ENCODE results near the gene B3GLCT.
"Not testable (repeated sequence)": the region's sequence is repeated elsewhere in the genome, so short reads cannot be mapped to it uniquely, and the experiment has no call there.

B3GLCT gene

DNA sequence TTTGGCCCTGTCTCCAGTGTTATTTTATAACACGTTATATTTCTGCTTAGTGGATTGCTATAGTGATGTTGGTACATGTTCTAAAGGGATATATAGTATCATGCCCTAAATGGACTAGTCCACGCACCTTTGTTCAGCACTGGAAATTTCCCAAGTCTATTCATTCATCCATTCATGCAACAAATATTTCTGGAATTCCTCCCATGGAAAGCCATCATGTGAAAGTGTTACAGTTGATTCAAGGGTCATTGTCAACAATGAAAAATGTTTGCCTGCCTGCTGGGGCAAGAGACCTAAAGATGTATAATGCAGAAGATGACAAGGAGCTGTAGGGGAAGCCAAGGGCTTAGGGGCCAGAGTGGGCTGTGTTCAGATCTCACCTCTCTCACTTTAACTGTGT lies 27.2 kb upstream of the B3GLCT start:
- no peak overlapping the region for H3K27ac ChIP-seq
- no peak overlapping the region for H3K9ac ChIP-seq
- no peaks in the 10 kb centered on the region for H3K36me3 ChIP-seq (ENCODE audit: control insufficient read depth, insufficient read depth, low read length)
- no peak overlapping the region for H2AFZ ChIP-seq
- no peaks in the 10 kb centered on the region for H3K9me3 ChIP-seq (ENCODE audit: control insufficient read depth, low read length)
- no peak for TF ChIP-seq CTCF (IDR thresholded peaks at IDR 0.05)
- no peak overlapping the region for H3K4me3 ChIP-seq (ENCODE audit: low read depth, low read length)
- H3K4me1 ChIP-seq: peaks cover 3% of the 10 kb centered on the region
- no peaks in the 10 kb centered on the region for H3K79me2 ChIP-seq
- H3K27me3 ChIP-seq (ENCODE audit: control insufficient read depth, insufficient read depth, low read length): no peaks in the 10 kb centered on the region
- H3K4me2 ChIP-seq (ENCODE audit: low read length): no peak overlapping the region

DNA sequence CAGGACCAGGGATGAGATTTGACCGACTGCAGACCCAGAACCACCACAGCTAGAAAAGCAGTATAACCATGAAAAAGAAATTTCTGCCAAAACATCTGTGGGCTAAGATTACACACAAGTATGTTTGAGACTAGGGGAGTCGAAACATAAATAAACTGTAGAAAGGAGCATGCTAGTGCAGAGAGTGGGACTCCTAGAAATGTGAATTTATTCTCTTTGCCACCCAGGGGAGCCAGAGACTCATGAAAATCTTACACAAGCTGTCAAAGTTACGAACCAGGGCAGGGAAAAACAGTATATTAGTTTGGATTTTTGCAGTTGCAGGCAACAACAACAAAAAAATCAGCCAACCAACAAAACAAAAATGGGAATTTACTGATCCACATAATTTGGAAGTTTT lies 25.8 kb upstream of the B3GLCT start:
- H3K36me3 ChIP-seq (ENCODE audit: control insufficient read depth, insufficient read depth, low read length): no peaks in the 10 kb centered on the region
- peaks cover 3% of the 10 kb centered on the region for H3K4me1 ChIP-seq
- H3K9me3 ChIP-seq (ENCODE audit: control insufficient read depth, low read length): no peaks in the 10 kb centered on the region
- H3K4me2 ChIP-seq (ENCODE audit: low read length): no peak overlapping the region
- H3K27me3 ChIP-seq (ENCODE audit: control insufficient read depth, insufficient read depth, low read length): no peaks in the 10 kb centered on the region
- H2AFZ ChIP-seq: no peak overlapping the region
- H3K4me3 ChIP-seq (ENCODE audit: low read depth, low read length): no peak overlapping the region
- TF ChIP-seq CTCF (IDR thresholded peaks at IDR 0.05): no peak
- H3K79me2 ChIP-seq: no peaks in the 10 kb centered on the region
- H3K27ac ChIP-seq: no peak overlapping the region
- no peak overlapping the region for H3K9ac ChIP-seq

GRCh38 chr13:31175847-31176532 lies 23.8 kb upstream of the B3GLCT start:
- H3K27ac ChIP-seq: no peak overlapping the region
- H3K4me1 ChIP-seq: peaks cover 3% of the 10 kb centered on the region
- no peaks in the 10 kb centered on the region for H3K9me3 ChIP-seq (ENCODE audit: control insufficient read depth, low read length)
- no peak overlapping the region for H3K4me3 ChIP-seq (ENCODE audit: low read depth, low read length)
- H3K36me3 ChIP-seq (ENCODE audit: control insufficient read depth, insufficient read depth, low read length): no peaks in the 10 kb centered on the region
- no peak overlapping the region for H3K4me2 ChIP-seq (ENCODE audit: low read length)
- no peaks in the 10 kb centered on the region for H3K79me2 ChIP-seq
- no peak overlapping the region for H3K9ac ChIP-seq
- H3K27me3 ChIP-seq (ENCODE audit: control insufficient read depth, insufficient read depth, low read length): no peaks in the 10 kb centered on the region
- TF ChIP-seq CTCF (IDR thresholded peaks at IDR 0.05): no peak
- H2AFZ ChIP-seq: no peak overlapping the region

- not testable (repeated sequence) for H3K79me2 ChIP-seq; H3K9ac ChIP-seq; H3K4me3 ChIP-seq (ENCODE audit: low read depth, low read length); H3K27ac ChIP-seq; H3K27me3 ChIP-seq (ENCODE audit: control insufficient read depth, insufficient read depth, low read length); H3K4me1 ChIP-seq; H3K9me3 ChIP-seq (ENCODE audit: control insufficient read depth, low read length); H3K36me3 ChIP-seq (ENCODE audit: control insufficient read depth, insufficient read depth, low read length); H3K4me2 ChIP-seq (ENCODE audit: low read length); H2AFZ ChIP-seq
Measured at GRCh38 chr13:31177813-31178495, 21.8 kb upstream of the B3GLCT start.

- Histone ChIP-seq H3K9me3 (ENCODE audit: control insufficient read depth, low read length) (no peaks in the 10 kb centered on the region), H3K27ac (no peak overlapping the region), H3K4me2 (ENCODE audit: low read length) (no peak overlapping the region)
Measured at GRCh38 chr13:31179241-31179640, 20.5 kb upstream of the B3GLCT start.

More at GRCh38 chr13:31179241-31179640, 20.5 kb upstream of the B3GLCT start:
- H3K36me3 ChIP-seq (ENCODE audit: control insufficient read depth, insufficient read depth, low read length): no peaks in the 10 kb centered on the region
- H3K4me1 ChIP-seq: no peaks in the 10 kb centered on the region
- no peaks in the 10 kb centered on the region for H3K79me2 ChIP-seq
- no peak overlapping the region for H3K4me3 ChIP-seq (ENCODE audit: low read depth, low read length)
- H3K27me3 ChIP-seq (ENCODE audit: control insufficient read depth, insufficient read depth, low read length): no peaks in the 10 kb centered on the region
- H2AFZ ChIP-seq: no peak overlapping the region
- no peak overlapping the region for H3K9ac ChIP-seq
- no peak for TF ChIP-seq CTCF (IDR thresholded peaks at IDR 0.05)

Data from parathyroid adenoma (tissue), 2 donors.